Endodermal cell (in vitro differentiated cells): ENCODE measurements around the gene FHAD1. TPM values are rescaled to one million over a fixed set of nuclear protein-coding genes. Genes with fewer than 3 reads are reported as not detected.

Experiments used
- DNase-seq: peaks from one replicate; pipeline ENCODE4 v3.0.0-alpha.2; 2017
- H3K27ac ChIP-seq: 2 replicates; pipeline ENCODE4 v1.5.1; 2013; ENCODE audit warnings: mild to moderate bottlenecking, low read depth, low read length, moderate library complexity
- H3K27me3 ChIP-seq: 2 replicates; pipeline ENCODE4 v1.6.1; 2013; ENCODE audit warnings: mild to moderate bottlenecking, low read length, moderate library complexity; ENCODE audit not compliant: insufficient read depth, control insufficient read depth, poor library complexity, severe bottlenecking
- H3K36me3 ChIP-seq: 2 replicates; pipeline ENCODE4 v1.7.0; 2013; ENCODE audit warnings: mild to moderate bottlenecking, low read length, moderate library complexity; ENCODE audit not compliant: control insufficient read depth, insufficient read depth
- H3K4me1 ChIP-seq: one replicate; pipeline ENCODE4 v1.7.0; 2013; ENCODE audit warnings: low read length; ENCODE audit not compliant: control insufficient read depth, insufficient read depth
- H3K4me3 ChIP-seq: 2 replicates; pipeline ENCODE4 v1.5.1; 2013; ENCODE audit warnings: mild to moderate bottlenecking, low read length, moderate library complexity
- H3K9ac ChIP-seq: 2 replicates; pipeline ENCODE4 v1.6.1; 2013; ENCODE audit warnings: mild to moderate bottlenecking, low read length, moderate library complexity; ENCODE audit not compliant: poor library complexity, severe bottlenecking; ENCODE audit errors: extremely low read depth
- H3K9me3 ChIP-seq: 2 replicates; pipeline ENCODE4 v1.6.1; 2013; ENCODE audit warnings: mild to moderate bottlenecking, low read length, moderate library complexity; ENCODE audit not compliant: control insufficient read depth
- H3K27ac Mint-ChIP-seq: 2 replicates; pipeline ENCODE4 v1.8.0; 2020; ENCODE audit warnings: mixed read lengths
- H3K27me3 Mint-ChIP-seq: 2 replicates; pipeline ENCODE4 v1.8.0; 2021; ENCODE audit warnings: mild to moderate bottlenecking, mixed read lengths; ENCODE audit not compliant: insufficient read depth
- H3K36me3 Mint-ChIP-seq: 2 replicates; pipeline ENCODE4 v1.8.0; 2020; ENCODE audit warnings: low read depth, mixed read lengths
- H3K4me1 Mint-ChIP-seq: 2 replicates; pipeline ENCODE4 v1.8.0; 2020; ENCODE audit warnings: mixed read lengths
- H3K4me3 Mint-ChIP-seq: 2 replicates; pipeline ENCODE4 v1.8.0; 2020; ENCODE audit warnings: mild to moderate bottlenecking, moderate library complexity, mixed read lengths
- H3K9me3 Mint-ChIP-seq: 2 replicates; pipeline ENCODE4 v1.8.0; 2020; ENCODE audit warnings: mild to moderate bottlenecking, mixed read lengths
- CTCF ChIP-seq: fragments of 200-600 bp; sonication (generic); conservative IDR thresholded peaks from 2 replicates; pipeline ENCODE4 v1.5.0; 2021; ENCODE audit warnings: antibody characterized with exemption, mild to moderate bottlenecking
- WGBS, 2 experiments: methylation state at CpG; one replicate each; pipeline versions ENCODE4 v1.1.5 to v1.1.7; 2013; ENCODE audit warnings: missing lambda C conversion rate in 2 of 2, mixed read lengths in 1 of 2; ENCODE audit not compliant: insufficient coverage in 1 of 2, insufficient read length in 1 of 2; 5-methylcytosine and 5-hydroxymethylcytosine counted together
- total RNA-seq, 2 donors: library from RNA; stranded (reverse); fragmentation: NEBNext Ultra II Directional in 1 of 2; extraction: Animal tissue kit (Norgen Biotek cat#: 25700) in 1 of 2; gene quantifications; 2 replicates in 1 of 2; 3 replicates in 1 of 2; pipeline ENCODE4 v1.2.1, GENCODE V29; 2021

Gene FHAD1
- total RNA-seq, 2 donors from 2014 or later = 2.9 to 3.6 TPM

GRCh38 chr1:15380601-15381508 lies 133.8 kb downstream of the FHAD1 start:
- DNase-seq = no peak
- Mint-ChIP-seq H3K27ac (no peak overlapping the region), H3K9me3 (no peaks in the 10 kb centered on the region), H3K4me1 (peaks cover 13% of the 10 kb centered on the region), H3K27me3 (peaks cover 56% of the 10 kb centered on the region), H3K36me3 (no peaks in the 10 kb centered on the region), H3K4me3 (no peak overlapping the region)
- Histone ChIP-seq H3K4me3 (no peak overlapping the region), H3K36me3 (no peaks in the 10 kb centered on the region), H3K27ac (no peak overlapping the region), H3K4me1 (no peaks in the 10 kb centered on the region), H3K9me3 (no peaks in the 10 kb centered on the region), H3K9ac (no peak overlapping the region), H3K27me3 (peaks cover 35% of the 10 kb centered on the region)
- peak; percentile 25 for TF ChIP-seq CTCF
- WGBS, 2 experiments = 89 to 91% methylated on average over 19 to 22 of the region's 22 CpGs

- peaks cover 42% of the 10 kb centered on the region for H3K27me3 ChIP-seq
- 91 to 96% methylated on average over 12 of the region's 12 CpGs for WGBS, 2 experiments
- no peak for TF ChIP-seq CTCF
- H3K4me1 Mint-ChIP-seq = peaks cover 13% of the 10 kb centered on the region
- DNase-seq = no peak
- no peak overlapping the region for H3K4me3 ChIP-seq
- no peak overlapping the region for H3K27ac ChIP-seq
- no peaks in the 10 kb centered on the region for H3K9me3 ChIP-seq
- H3K4me1 ChIP-seq = peaks cover 2% of the 10 kb centered on the region
- H3K9me3 Mint-ChIP-seq = no peaks in the 10 kb centered on the region
- no peak overlapping the region for H3K4me3 Mint-ChIP-seq
- H3K27ac Mint-ChIP-seq = no peak overlapping the region
- peaks cover 66% of the 10 kb centered on the region for H3K27me3 Mint-ChIP-seq
- no peaks in the 10 kb centered on the region for H3K36me3 ChIP-seq
- no peaks in the 10 kb centered on the region for H3K36me3 Mint-ChIP-seq
- H3K9ac ChIP-seq = no peak overlapping the region
These were observed 134.8 kb downstream of the FHAD1 start for GRCh38 chr1:15381805-15382204.

- 93 to 95% methylated on average over 20 to 26 of the region's 26 CpGs for WGBS, 2 experiments
- H3K27me3 Mint-ChIP-seq = peaks cover 75% of the 10 kb centered on the region
These were observed 135.8 kb downstream of the FHAD1 start for GRCh38 chr1:15382601-15383518.

More at GRCh38 chr1:15382601-15383518, 135.8 kb downstream of the FHAD1 start:
- Histone ChIP-seq H3K36me3 (no peaks in the 10 kb centered on the region), H3K27ac (no peak overlapping the region), H3K4me1 (peaks cover 2% of the 10 kb centered on the region), H3K4me3 (no peak overlapping the region), H3K27me3 (peaks cover 42% of the 10 kb centered on the region), H3K9ac (no peak overlapping the region), H3K9me3 (no peaks in the 10 kb centered on the region)
- Mint-ChIP-seq H3K4me1 (peaks cover 15% of the 10 kb centered on the region), H3K4me3 (no peak overlapping the region), H3K36me3 (no peaks in the 10 kb centered on the region), H3K27ac (no peak overlapping the region), H3K9me3 (no peaks in the 10 kb centered on the region)
- TF ChIP-seq CTCF = no peak
- no peak for DNase-seq
